Duodenal mucosa (tissue), 2 donors: Measurements from ENCODE around the gene FBLN7.

ENCODE experiments used
- H3K27ac ChIP-seq: one replicate; pipeline ENCODE4 v1.7.0; 2013; ENCODE audit warnings: low read depth, low read length
- H3K27me3 ChIP-seq, 2 donors: one replicate each; pipeline ENCODE4 v1.7.0; 2013; ENCODE audit warnings: low read length in 2 of 2, control low read depth in 1 of 2; ENCODE audit not compliant: insufficient read depth in 2 of 2, control insufficient read depth in 1 of 2
- H3K36me3 ChIP-seq, 2 donors: one replicate each; pipeline ENCODE4 v1.7.0; 2013; ENCODE audit warnings: low read length in 2 of 2, control low read depth in 1 of 2; ENCODE audit not compliant: insufficient read depth in 2 of 2, control insufficient read depth in 1 of 2
- H3K4me1 ChIP-seq, 2 donors: one replicate each; pipeline ENCODE4 v1.7.0; 2013; ENCODE audit warnings: low read length in 2 of 2, control low read depth in 1 of 2; ENCODE audit not compliant: insufficient read depth in 2 of 2, control insufficient read depth in 1 of 2
- H3K4me3 ChIP-seq, 2 donors: one replicate each; pipeline ENCODE4 v1.7.0; 2013; ENCODE audit warnings: low read length in 2 of 2, low read depth in 1 of 2
- H3K9ac ChIP-seq, 2 donors: one replicate each; pipeline ENCODE4 v1.7.0; 2013; ENCODE audit warnings: low read length in 2 of 2, low read depth in 1 of 2
- H3K9me3 ChIP-seq, 2 donors: one replicate each; pipeline ENCODE4 v1.7.0; 2013; ENCODE audit warnings: low read length in 2 of 2, control low read depth in 1 of 2; ENCODE audit not compliant: control insufficient read depth in 1 of 2

The FBLN7 gene

GRCh38 chr2:112181571-112182290, 43.5 kb downstream of the FBLN7 start:
- H3K4me1 ChIP-seq: no peaks in the 10 kb centered on the region
- no peak overlapping the region for H3K27ac ChIP-seq
- no peaks in the 10 kb centered on the region for H3K9me3 ChIP-seq
- H3K9ac ChIP-seq: no peak overlapping the region
- no peaks in the 10 kb centered on the region for H3K36me3 ChIP-seq
- H3K27me3 ChIP-seq: peaks cover 8 to 20% of the 10 kb centered on the region in 2 donors
- H3K4me3 ChIP-seq: no peak overlapping the region

DNA sequence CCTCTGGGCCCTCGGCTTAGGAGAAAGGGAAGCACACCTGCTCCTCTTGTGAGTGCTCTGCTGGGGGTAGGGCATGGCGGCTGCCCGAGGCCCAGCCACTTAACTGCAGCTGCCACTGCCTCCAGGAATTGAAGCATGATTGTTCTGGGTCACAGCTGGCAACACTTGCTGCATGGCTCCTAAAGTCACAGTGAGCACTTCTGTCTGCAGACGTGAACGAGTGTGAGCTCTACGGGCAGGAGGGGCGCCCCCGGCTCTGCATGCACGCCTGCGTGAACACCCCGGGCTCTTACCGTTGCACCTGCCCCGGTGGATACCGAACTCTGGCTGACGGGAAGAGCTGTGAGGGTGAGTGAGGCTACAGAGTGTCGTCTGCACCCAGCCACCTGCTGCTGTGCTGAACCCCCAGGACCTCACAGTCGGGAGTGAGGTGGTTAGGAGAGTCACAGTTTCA, 44.4 kb downstream of the FBLN7 start:
- peak overlapping the region in 1 of 2 donors; percentile 2 for H3K9ac ChIP-seq
- H3K27me3 ChIP-seq: peaks cover 8 to 20% of the 10 kb centered on the region in 2 donors
- no peak overlapping the region for H3K4me3 ChIP-seq
- H3K4me1 ChIP-seq: peaks cover 0 to 1% of the 10 kb centered on the region in 2 donors
- H3K9me3 ChIP-seq: no peaks in the 10 kb centered on the region
- no peaks in the 10 kb centered on the region for H3K36me3 ChIP-seq
- H3K27ac ChIP-seq: no peak overlapping the region

DNA sequence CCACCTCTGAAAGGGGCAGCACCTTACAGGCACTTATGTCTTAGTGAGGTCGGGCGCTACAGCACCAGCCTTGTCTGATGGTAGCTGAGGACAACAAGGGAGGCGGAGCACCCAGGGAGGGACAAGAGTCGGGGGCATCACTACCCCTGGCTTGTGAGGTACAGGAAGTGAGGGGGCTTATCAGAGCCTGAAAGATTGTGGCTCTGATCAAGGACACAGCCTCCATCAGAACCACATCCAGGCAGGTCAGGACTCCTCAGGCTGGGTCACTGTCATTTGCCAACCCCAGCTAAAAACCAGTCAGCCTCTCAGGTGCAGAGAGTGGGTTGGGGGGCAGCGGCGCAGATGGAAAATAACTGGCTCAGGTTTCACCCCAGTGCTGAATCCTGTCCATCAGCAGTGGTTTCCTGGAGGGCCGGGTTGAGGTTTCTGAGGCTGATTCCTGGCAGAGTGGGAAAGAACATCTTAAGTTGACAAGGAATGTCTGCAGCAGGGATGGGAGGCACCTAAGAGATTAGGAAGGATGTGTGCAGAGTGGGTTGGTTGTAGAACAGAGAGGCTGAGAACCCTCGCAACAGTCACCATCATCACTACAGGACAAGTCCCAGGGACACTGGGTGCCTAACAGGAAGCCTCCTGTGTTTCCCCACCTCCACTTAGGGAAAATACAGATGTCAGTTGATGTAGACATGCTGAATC, 45.3 kb downstream of the FBLN7 start:
- H3K27ac ChIP-seq: no peak overlapping the region
- peaks cover 8 to 20% of the 10 kb centered on the region in 2 donors for H3K27me3 ChIP-seq
- peaks cover 0 to 3% of the 10 kb centered on the region in 2 donors for H3K4me1 ChIP-seq

GRCh38 chr2:112184121-112184520, 45.9 kb downstream of the FBLN7 start:
- Histone ChIP-seq H3K27ac (no peak overlapping the region), H3K27me3 (peaks cover 8 to 20% of the 10 kb centered on the region in 2 donors), H3K9me3 (no peaks in the 10 kb centered on the region), H3K4me1 (peaks cover 0 to 3% of the 10 kb centered on the region in 2 donors), H3K4me3 (no peak overlapping the region), H3K36me3 (no peaks in the 10 kb centered on the region), H3K9ac (no peak overlapping the region)

More for the DNA sequence above, 45.3 kb downstream of the FBLN7 start:
- Histone ChIP-seq H3K4me3 (no peak overlapping the region), H3K9me3 (no peaks in the 10 kb centered on the region), H3K36me3 (no peaks in the 10 kb centered on the region), H3K9ac (peak overlapping the region in 1 of 2 donors; percentile 2)

GRCh38 chr2:112185131-112185530, 46.9 kb downstream of the FBLN7 start:
- Histone ChIP-seq H3K4me3 (no peak overlapping the region), H3K4me1 (peaks cover 0 to 3% of the 10 kb centered on the region in 2 donors), H3K27ac (no peak overlapping the region), H3K9ac (no peak overlapping the region), H3K9me3 (no peaks in the 10 kb centered on the region), H3K27me3 (peaks cover 8 to 20% of the 10 kb centered on the region in 2 donors), H3K36me3 (no peaks in the 10 kb centered on the region)

DNA sequence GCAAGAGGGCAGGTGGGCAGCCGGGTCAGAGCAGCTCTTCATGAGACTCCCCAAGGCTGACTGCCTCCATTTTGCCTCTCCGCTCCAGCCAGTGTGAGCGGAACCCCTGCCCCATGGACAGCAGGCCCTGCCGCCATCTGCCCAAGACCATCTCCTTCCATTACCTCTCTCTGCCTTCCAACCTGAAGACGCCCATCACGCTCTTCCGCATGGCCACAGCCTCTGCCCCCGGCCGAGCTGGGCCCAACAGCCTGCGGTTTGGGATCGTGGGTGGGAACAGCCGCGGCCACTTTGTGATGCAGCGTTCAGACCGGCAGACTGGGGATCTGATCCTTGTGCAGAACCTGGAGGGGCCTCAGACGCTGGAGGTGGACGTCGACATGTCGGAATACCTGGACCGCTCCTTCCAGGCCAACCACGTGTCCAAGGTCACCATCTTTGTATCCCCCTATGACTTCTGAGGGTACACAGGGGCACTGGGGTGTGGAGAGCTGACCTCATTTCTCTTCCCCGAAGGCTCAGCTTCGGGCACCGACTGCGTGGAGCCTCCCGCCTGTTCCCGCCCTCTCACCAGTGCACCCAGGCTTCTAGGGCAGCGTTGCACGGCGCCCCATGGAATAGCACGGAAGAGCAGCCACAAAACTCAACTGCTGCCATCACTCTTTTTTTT, 49.0 kb downstream of the FBLN7 start:
- H3K4me1 ChIP-seq: peaks cover 0 to 3% of the 10 kb centered on the region in 2 donors
- no peak overlapping the region for H3K4me3 ChIP-seq
- peaks cover 5 to 12% of the 10 kb centered on the region in 2 donors for H3K27me3 ChIP-seq
- no peaks in the 10 kb centered on the region for H3K36me3 ChIP-seq
- H3K27ac ChIP-seq: no peak overlapping the region
- no peaks in the 10 kb centered on the region for H3K9me3 ChIP-seq
- no peak overlapping the region for H3K9ac ChIP-seq

GRCh38 chr2:112187805-112188596, 49.8 kb downstream of the FBLN7 start:
- H3K9ac ChIP-seq: no peak overlapping the region
- peaks cover 0 to 4% of the 10 kb centered on the region in 2 donors for H3K27me3 ChIP-seq
- H3K27ac ChIP-seq: no peak overlapping the region

DNA sequence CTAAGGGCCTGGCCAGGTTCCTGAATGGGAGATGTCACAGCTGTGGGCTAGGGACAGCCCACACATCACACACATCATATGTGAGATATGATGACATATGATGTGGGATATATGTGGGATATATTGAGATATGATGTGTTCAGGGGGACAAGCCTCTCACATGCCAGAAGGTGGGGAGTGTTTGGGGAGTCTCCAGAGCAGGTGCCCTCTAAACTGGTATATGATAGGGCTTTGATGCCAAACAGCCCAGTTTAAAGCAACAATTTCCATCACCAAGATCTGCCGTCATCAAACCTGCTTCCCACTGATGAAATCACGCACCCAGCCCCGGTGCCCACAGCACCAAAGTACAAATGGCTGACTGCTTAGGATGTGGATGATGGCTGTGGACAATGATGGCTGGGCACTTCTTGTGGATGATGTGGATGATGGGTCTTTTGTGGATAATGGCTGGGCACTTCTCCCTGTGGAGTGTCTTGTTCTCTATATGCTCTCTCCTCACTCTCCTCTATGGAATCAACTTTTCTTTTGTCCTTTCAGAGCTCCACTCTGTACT, 50.9 kb downstream of the FBLN7 start:
- Histone ChIP-seq H3K9me3 (no peaks in the 10 kb centered on the region), H3K4me3 (no peak overlapping the region), H3K27me3 (no peaks in the 10 kb centered on the region), H3K36me3 (no peaks in the 10 kb centered on the region), H3K9ac (no peak overlapping the region), H3K27ac (no peak overlapping the region), H3K4me1 (peaks cover 0 to 3% of the 10 kb centered on the region in 2 donors)

More at GRCh38 chr2:112187805-112188596, 49.8 kb downstream of the FBLN7 start:
- peaks cover 0 to 3% of the 10 kb centered on the region in 2 donors for H3K4me1 ChIP-seq
- no peaks in the 10 kb centered on the region for H3K9me3 ChIP-seq
- no peak overlapping the region for H3K4me3 ChIP-seq
- H3K36me3 ChIP-seq: no peaks in the 10 kb centered on the region

- no peak overlapping the region for H3K4me3 ChIP-seq
- H3K36me3 ChIP-seq: no peaks in the 10 kb centered on the region
- H3K9ac ChIP-seq: no peak overlapping the region
- no peaks in the 10 kb centered on the region for H3K9me3 ChIP-seq
- no peaks in the 10 kb centered on the region for H3K27me3 ChIP-seq
- no peak overlapping the region for H3K27ac ChIP-seq
- H3K4me1 ChIP-seq: no peaks in the 10 kb centered on the region
Observed at GRCh38 chr2:112194028-112194427, 55.8 kb downstream of the FBLN7 start.
